CD4-positive, CD25-positive, alpha-beta regulatory T cell (primary cell): ENCODE measurements around the gene PCP4. TPM values are rescaled to one million over a fixed set of nuclear protein-coding genes. Genes with fewer than 3 reads are reported as not detected.

Experiments
- ATAC-seq, 2 donors: fragments of 150-1000 bp; cut with Tn5 transposase; one replicate each; pipeline ENCODE4 v1.10.0; 2021; ENCODE audit warnings: low read depth in 2 of 2, moderate number of reproducible peaks in 2 of 2, moderate library complexity in 1 of 2
- DNase-seq, 3 donors: peaks; one replicate each; pipeline versions ENCODE4 v3.0.0 to v3.0.0-alpha.2; 2012 to 2022; ENCODE audit warnings: mixed read lengths in 1 of 3
- H3K27ac ChIP-seq: one replicate; pipeline ENCODE4 v1.7.0; 2013; ENCODE audit warnings: mild to moderate bottlenecking, low read length; ENCODE audit not compliant: insufficient read depth, poor library complexity, severe bottlenecking
- H3K27me3 ChIP-seq: one replicate; pipeline ENCODE4 v1.7.0; 2013; ENCODE audit warnings: low read length; ENCODE audit not compliant: control insufficient read depth, insufficient read depth
- H3K36me3 ChIP-seq: one replicate; pipeline ENCODE4 v1.7.0; 2013; ENCODE audit warnings: mild to moderate bottlenecking, low read length, moderate library complexity; ENCODE audit not compliant: control insufficient read depth, insufficient read depth
- H3K4me1 ChIP-seq: 2 replicates; pipeline ENCODE4 v1.7.0; 2013; ENCODE audit warnings: mild to moderate bottlenecking, low read length; ENCODE audit not compliant: insufficient read depth, control insufficient read depth, poor library complexity, severe bottlenecking
- H3K4me3 ChIP-seq: one replicate; pipeline ENCODE4 v1.7.0; 2013; ENCODE audit warnings: low read depth, mild to moderate bottlenecking, low read length, moderate library complexity
- H3K9me3 ChIP-seq, 2 experiments: 1 replicate in 1 of 2; 2 replicates in 1 of 2; pipeline ENCODE4 v1.7.0; 2013; ENCODE audit warnings: low read length in 2 of 2, mild to moderate bottlenecking in 1 of 2, moderate library complexity in 1 of 2; ENCODE audit not compliant: control insufficient read depth in 2 of 2
- H3K27ac Mint-ChIP-seq, 3 donors: one replicate each; pipeline ENCODE4 v1.8.0; 2020 to 2022; ENCODE audit warnings: mild to moderate bottlenecking in 3 of 3, mixed read lengths in 3 of 3, moderate library complexity in 2 of 3
- H3K27me3 Mint-ChIP-seq: one replicate; pipeline ENCODE4 v1.8.0; 2022; ENCODE audit warnings: mild to moderate bottlenecking, mixed read lengths
- H3K36me3 Mint-ChIP-seq: one replicate; pipeline ENCODE4 v1.8.0; 2020; ENCODE audit warnings: mixed read lengths
- H3K4me1 Mint-ChIP-seq, 4 donors: one replicate each; pipeline ENCODE4 v1.8.0; 2020 to 2022; ENCODE audit warnings: mixed read lengths in 4 of 4, mild to moderate bottlenecking in 1 of 4
- H3K4me3 Mint-ChIP-seq, 4 donors: one replicate each; pipeline ENCODE4 v1.8.0; 2020 to 2022; ENCODE audit warnings: mild to moderate bottlenecking in 4 of 4, mixed read lengths in 4 of 4, moderate library complexity in 3 of 4
- H3K9me3 Mint-ChIP-seq, 7 donors: one replicate each; pipeline ENCODE4 v1.8.0; 2020 to 2022; ENCODE audit warnings: mixed read lengths in 7 of 7, mild to moderate bottlenecking in 3 of 7, moderate library complexity in 2 of 7
- polyA plus RNA-seq, 4 donors: library from polyadenylated mRNA; unstranded; fragments of 300-500 nt; fragmentation: Illumina TruSeq; gene quantifications; one replicate each; pipeline ENCODE4 v1.2.3, GENCODE V29; 2021
- total RNA-seq: library from RNA; stranded (reverse); gene quantifications from one replicate; pipeline ENCODE4 v1.2.3, GENCODE V29; 2022

Gene PCP4
- total and polyA plus RNA-seq, 5 donors from 2014 or later = not detected

DNA sequence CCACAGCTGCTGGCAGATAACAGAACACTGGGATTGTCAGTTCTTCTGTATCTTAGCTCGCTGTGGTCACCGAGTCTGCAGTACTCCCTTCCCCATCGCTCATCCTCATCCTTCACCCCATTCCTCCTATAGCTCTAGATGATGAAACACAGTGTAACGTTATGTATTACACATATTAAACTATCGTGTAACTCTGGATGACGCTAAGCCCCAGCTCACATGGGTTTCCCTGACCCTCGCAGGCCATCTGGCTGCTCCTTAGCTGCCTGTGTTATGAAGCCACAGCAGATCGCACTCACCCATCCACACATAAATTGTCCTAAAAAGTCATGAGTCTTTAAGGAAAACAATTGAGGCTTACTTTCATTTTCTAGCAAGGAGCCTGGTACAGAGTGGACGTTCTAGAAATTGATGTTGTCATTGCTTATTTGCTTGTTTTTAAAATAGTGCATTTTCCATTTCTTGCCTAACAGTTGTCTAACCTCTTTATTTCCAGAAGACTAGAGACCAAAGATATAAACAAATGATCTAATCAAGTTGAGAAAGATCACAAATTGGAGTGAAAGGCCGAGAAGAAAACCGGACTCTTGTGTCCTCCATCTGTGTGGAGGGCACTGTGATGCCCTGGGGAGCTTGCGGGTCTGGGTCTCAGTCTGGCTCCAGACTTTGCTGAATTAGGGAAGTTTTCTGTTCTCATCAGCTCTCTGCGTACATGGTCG is 24.3 kb upstream of the PCP4 start:
- Mint-ChIP-seq H3K4me3 (no peak overlapping the region), H3K27me3 (no peaks in the 10 kb centered on the region), H3K36me3 (no peaks in the 10 kb centered on the region), H3K27ac (no peak overlapping the region), H3K4me1 (no peaks in the 10 kb centered on the region), H3K9me3 (peaks cover 0 to 8% (median 0%) of the 10 kb centered on the region in 7 donors)
- Histone ChIP-seq H3K36me3 (no peaks in the 10 kb centered on the region), H3K27ac (no peak overlapping the region), H3K27me3 (no peaks in the 10 kb centered on the region), H3K9me3 (no peaks in the 10 kb centered on the region), H3K4me1 (no peaks in the 10 kb centered on the region), H3K4me3 (no peak overlapping the region)
- DNase-seq (no peak), ATAC-seq (no peak)

DNA sequence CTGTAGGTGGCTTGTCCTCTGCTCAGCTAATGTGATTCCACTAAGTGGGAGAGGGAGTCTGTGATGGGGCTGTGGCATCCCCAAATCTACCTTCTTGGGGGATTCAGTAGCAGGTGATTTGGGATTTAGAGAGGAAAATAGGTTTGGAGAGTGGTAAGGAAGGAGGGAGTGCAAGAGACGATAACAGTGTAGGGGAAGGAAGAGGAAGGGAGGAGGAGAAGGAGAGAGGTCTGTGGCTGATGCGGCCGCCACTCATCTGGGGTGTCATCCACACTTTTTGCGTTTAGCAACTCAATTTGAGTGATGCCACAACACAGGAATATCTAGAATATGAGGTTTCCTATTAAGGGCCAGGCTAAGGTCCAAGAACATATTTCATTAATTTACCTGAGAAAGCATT is 23.8 kb upstream of the PCP4 start:
- Mint-ChIP-seq H3K4me3 (no peak overlapping the region), H3K4me1 (no peaks in the 10 kb centered on the region), H3K9me3 (peaks cover 0 to 8% (median 0%) of the 10 kb centered on the region in 7 donors), H3K27ac (no peak overlapping the region), H3K27me3 (no peaks in the 10 kb centered on the region), H3K36me3 (no peaks in the 10 kb centered on the region)
- no peaks in the 10 kb centered on the region for H3K9me3 ChIP-seq
- no peaks in the 10 kb centered on the region for H3K4me1 ChIP-seq
- ATAC-seq = no peak
- no peak overlapping the region for H3K27ac ChIP-seq
- no peaks in the 10 kb centered on the region for H3K36me3 ChIP-seq
- H3K4me3 ChIP-seq = no peak overlapping the region
- no peaks in the 10 kb centered on the region for H3K27me3 ChIP-seq
- no peak for DNase-seq

DNA sequence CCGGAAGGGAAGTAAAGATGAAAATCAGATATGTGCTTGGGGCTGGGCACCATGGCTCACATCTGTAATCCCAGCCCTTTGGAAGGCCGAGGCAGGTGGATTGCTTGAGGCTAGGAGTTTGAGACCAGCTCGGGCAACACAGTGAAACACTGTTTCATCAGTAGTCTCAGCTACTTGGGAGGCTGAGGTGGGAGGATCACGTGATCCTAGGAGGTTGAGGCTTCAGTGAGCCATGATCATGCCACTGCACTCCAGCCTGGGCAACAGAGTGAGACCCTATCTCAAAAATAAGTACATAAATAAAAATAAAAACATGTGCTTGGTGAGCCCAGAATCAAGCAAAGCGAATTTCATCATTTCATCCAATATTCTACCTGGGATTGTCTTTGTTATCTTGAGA is 23.3 kb upstream of the PCP4 start:
- Mint-ChIP-seq H3K4me1 (no peaks in the 10 kb centered on the region), H3K9me3 (peaks cover 0 to 8% (median 0%) of the 10 kb centered on the region in 7 donors), H3K4me3 (no peak overlapping the region), H3K27ac (no peak overlapping the region), H3K36me3 (no peaks in the 10 kb centered on the region), H3K27me3 (no peaks in the 10 kb centered on the region)
- no peaks in the 10 kb centered on the region for H3K4me1 ChIP-seq
- no peak overlapping the region for H3K27ac ChIP-seq
- DNase-seq = no peak
- no peak for ATAC-seq
- H3K9me3 ChIP-seq = no peaks in the 10 kb centered on the region
- H3K36me3 ChIP-seq = no peaks in the 10 kb centered on the region
- no peak overlapping the region for H3K4me3 ChIP-seq
- H3K27me3 ChIP-seq = no peaks in the 10 kb centered on the region

DNA sequence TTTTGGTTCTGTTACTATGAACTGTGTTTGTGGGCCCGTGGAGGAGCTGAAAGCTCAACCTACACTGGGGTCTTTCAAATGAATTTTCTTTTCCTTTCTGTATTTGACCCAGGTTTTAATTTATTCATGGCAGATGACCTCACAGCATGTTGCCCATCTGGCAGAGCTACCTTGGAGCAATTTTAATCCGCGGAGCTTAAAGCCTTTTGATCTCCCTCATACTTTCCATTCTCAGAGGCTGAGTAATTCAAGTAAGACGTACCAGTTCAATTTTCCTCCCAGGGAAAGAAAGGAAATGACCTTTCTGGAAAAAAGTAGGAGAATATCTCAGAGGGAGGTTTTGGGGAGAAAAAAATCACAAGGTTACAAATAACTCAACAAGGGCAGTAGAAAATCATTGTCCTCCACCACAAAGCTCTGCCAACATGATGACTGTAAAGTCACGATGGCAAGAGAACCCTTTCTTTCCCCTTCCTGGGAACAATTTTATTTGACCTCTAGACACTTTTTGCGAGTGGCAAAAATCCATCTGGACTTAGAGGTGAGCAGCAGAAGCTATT is 21.6 kb upstream of the PCP4 start:
- H3K27ac Mint-ChIP-seq = no peak overlapping the region
- ATAC-seq (no peak), DNase-seq (no peak)
- peaks cover 0 to 8% (median 0%) of the 10 kb centered on the region in 7 donors for H3K9me3 Mint-ChIP-seq
- no peaks in the 10 kb centered on the region for H3K27me3 Mint-ChIP-seq
- H3K4me3 ChIP-seq = no peak overlapping the region
- no peaks in the 10 kb centered on the region for H3K27me3 ChIP-seq
- no peaks in the 10 kb centered on the region for H3K36me3 ChIP-seq
- no peaks in the 10 kb centered on the region for H3K9me3 ChIP-seq
- no peak overlapping the region for H3K4me3 Mint-ChIP-seq
- no peak overlapping the region for H3K27ac ChIP-seq
- H3K4me1 ChIP-seq = no peaks in the 10 kb centered on the region
- no peaks in the 10 kb centered on the region for H3K4me1 Mint-ChIP-seq
- no peaks in the 10 kb centered on the region for H3K36me3 Mint-ChIP-seq

DNA sequence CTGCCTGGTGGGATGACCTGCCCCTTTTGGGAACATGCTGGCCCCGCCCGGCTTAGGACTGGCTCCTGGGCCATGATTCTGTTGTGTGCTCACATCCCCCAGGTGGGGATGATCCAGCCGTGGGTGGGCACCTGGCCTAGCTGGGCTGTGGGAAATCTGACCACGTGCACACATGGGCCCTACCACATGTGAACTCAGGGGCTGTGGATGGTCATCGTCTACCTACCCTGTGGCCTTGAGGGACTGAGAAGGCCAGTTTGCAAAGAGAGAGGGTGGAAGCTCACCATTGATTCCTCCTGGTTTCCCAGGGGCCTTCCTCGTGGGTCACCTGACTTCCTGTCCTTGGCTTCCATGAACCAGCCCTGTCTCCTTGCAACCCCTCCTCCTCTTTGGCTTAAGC is 19.4 kb upstream of the PCP4 start:
- Histone ChIP-seq H3K9me3 (no peaks in the 10 kb centered on the region), H3K4me3 (no peak overlapping the region), H3K27me3 (no peaks in the 10 kb centered on the region), H3K36me3 (no peaks in the 10 kb centered on the region), H3K27ac (no peak overlapping the region), H3K4me1 (no peaks in the 10 kb centered on the region)
- no peaks in the 10 kb centered on the region for H3K4me1 Mint-ChIP-seq
- H3K4me3 Mint-ChIP-seq = no peak overlapping the region
- no peak for DNase-seq
- H3K27me3 Mint-ChIP-seq = no peaks in the 10 kb centered on the region
- peaks cover 0 to 8% (median 0%) of the 10 kb centered on the region in 7 donors for H3K9me3 Mint-ChIP-seq
- ATAC-seq = no peak
- no peaks in the 10 kb centered on the region for H3K36me3 Mint-ChIP-seq
- H3K27ac Mint-ChIP-seq = no peak overlapping the region

DNA sequence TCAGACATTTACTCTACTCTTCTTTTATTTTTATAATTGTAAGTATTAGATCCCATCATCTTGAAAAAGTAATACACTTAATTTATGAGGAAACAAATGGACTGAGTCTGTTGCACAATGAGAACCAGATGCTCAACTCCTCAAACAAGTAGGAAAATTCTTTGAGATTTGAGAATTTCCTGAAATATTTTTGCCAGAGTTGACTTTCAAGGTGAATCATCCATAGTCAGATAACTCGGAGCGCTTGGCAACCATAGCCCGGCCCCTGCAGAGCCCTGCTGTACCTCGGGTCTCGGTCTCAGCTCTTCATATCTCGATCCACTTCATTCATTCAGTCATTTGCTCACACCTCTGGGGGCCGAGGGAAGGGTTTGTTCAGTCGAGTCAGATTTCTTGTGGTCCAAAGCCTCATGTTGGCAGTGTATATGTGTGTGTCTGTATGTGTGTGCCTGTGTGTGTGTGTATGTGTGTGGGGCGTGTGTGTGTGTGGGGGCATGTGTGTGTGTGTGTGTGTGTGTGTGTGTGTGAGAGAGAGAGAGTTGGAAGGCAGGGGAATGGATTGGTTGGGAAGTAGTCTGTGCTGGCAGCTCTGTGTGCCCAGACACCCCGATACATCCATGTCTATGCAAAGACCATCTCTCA is 18.1 kb upstream of the PCP4 start:
- no peak overlapping the region for H3K27ac Mint-ChIP-seq
- H3K27ac ChIP-seq = no peak overlapping the region
- no peak overlapping the region for H3K4me3 Mint-ChIP-seq
- no peaks in the 10 kb centered on the region for H3K36me3 ChIP-seq
- no peaks in the 10 kb centered on the region for H3K9me3 ChIP-seq
- H3K4me1 Mint-ChIP-seq = no peaks in the 10 kb centered on the region
- no peaks in the 10 kb centered on the region for H3K27me3 ChIP-seq
- no peak overlapping the region for H3K4me3 ChIP-seq
- H3K27me3 Mint-ChIP-seq = no peaks in the 10 kb centered on the region
- H3K36me3 Mint-ChIP-seq = no peaks in the 10 kb centered on the region
- DNase-seq (no peak), ATAC-seq (no peak)
- peaks cover 0 to 7% (median 0%) of the 10 kb centered on the region in 7 donors for H3K9me3 Mint-ChIP-seq
- no peaks in the 10 kb centered on the region for H3K4me1 ChIP-seq

DNA sequence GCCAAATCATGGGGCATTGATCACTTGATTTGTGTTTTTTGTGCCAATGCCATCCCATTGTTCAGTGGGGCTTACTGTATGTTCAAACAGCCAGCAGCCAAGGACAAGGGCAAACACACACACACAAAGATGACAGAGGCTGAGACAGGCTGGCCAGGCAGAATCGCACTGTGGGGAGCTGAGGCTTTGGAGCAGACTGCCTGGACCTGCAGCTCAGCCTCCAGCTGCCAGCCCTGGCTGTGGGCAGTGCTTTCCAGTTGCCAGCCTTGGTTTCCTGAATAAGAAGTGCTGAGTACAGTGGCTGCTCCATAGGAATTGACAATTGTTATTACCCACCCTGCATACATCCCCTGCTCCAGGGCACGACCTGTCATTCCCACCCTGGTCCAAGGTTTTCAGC is 16.9 kb upstream of the PCP4 start:
- Mint-ChIP-seq H3K27ac (no peak overlapping the region), H3K36me3 (no peaks in the 10 kb centered on the region), H3K27me3 (no peaks in the 10 kb centered on the region), H3K4me1 (no peaks in the 10 kb centered on the region), H3K4me3 (no peak overlapping the region), H3K9me3 (peaks cover 0 to 8% (median 0%) of the 10 kb centered on the region in 7 donors)
- H3K27me3 ChIP-seq = no peaks in the 10 kb centered on the region
- DNase-seq (no peak), ATAC-seq (no peak)
- no peaks in the 10 kb centered on the region for H3K4me1 ChIP-seq
- H3K4me3 ChIP-seq = no peak overlapping the region
- H3K36me3 ChIP-seq = no peaks in the 10 kb centered on the region
- H3K9me3 ChIP-seq = no peaks in the 10 kb centered on the region
- no peak overlapping the region for H3K27ac ChIP-seq
